Measurements from ENCODE around the gene PPAN. TPM values are rescaled to one million over a fixed set of nuclear protein-coding genes. Genes with fewer than 3 reads are reported as not detected.

Gene PPAN
- polyA plus RNA-seq, 1 donor from 2014 or later: 37.5 TPM

GRCh38 chr19:10136936-10137335, 30.8 kb downstream of the PPAN start:
- Mint-ChIP-seq H3K4me3 (no peak overlapping the region), H3K27me3 (no peaks in the 10 kb centered on the region), H3K27ac (no peak overlapping the region), H3K9me3 (no peaks in the 10 kb centered on the region), H3K4me1 (no peaks in the 10 kb centered on the region), H3K36me3 (peaks cover 1% of the 10 kb centered on the region)

- H3K27me3 Mint-ChIP-seq: no peaks in the 10 kb centered on the region
- H3K36me3 Mint-ChIP-seq: peaks cover 1% of the 10 kb centered on the region
- H3K4me3 Mint-ChIP-seq: no peak overlapping the region
- H3K9me3 Mint-ChIP-seq: no peaks in the 10 kb centered on the region
- no peak overlapping the region for H3K27ac Mint-ChIP-seq
- peaks cover 0 to 5% (median 3%) of the 10 kb centered on the region in 3 donors for H3K4me1 Mint-ChIP-seq
Measured at GRCh38 chr19:10137751-10138682, 31.9 kb downstream of the PPAN start.

- H3K27ac Mint-ChIP-seq: peak overlapping the region in 1 of 3 donors; percentile 71
- peaks cover 1% of the 10 kb centered on the region for H3K36me3 Mint-ChIP-seq
- no peaks in the 10 kb centered on the region for H3K9me3 Mint-ChIP-seq
- no peaks in the 10 kb centered on the region for H3K27me3 Mint-ChIP-seq
- peaks cover 0 to 6% (median 3%) of the 10 kb centered on the region in 3 donors for H3K4me1 Mint-ChIP-seq
- no peak overlapping the region for H3K4me3 Mint-ChIP-seq
Measured at GRCh38 chr19:10138879-10139795, 33.0 kb downstream of the PPAN start.

GRCh38 chr19:10139952-10140351, 33.8 kb downstream of the PPAN start:
- Mint-ChIP-seq H3K4me1 (peaks cover 0 to 6% (median 3%) of the 10 kb centered on the region in 3 donors), H3K27ac (no peak overlapping the region), H3K27me3 (no peaks in the 10 kb centered on the region), H3K9me3 (no peaks in the 10 kb centered on the region), H3K4me3 (no peak overlapping the region), H3K36me3 (peaks cover 1% of the 10 kb centered on the region)

GRCh38 chr19:10141479-10141878, 35.3 kb downstream of the PPAN start:
- H3K36me3 Mint-ChIP-seq: peaks cover 1% of the 10 kb centered on the region
- peaks cover 0 to 6% (median 3%) of the 10 kb centered on the region in 3 donors for H3K4me1 Mint-ChIP-seq
- no peak overlapping the region for H3K4me3 Mint-ChIP-seq
- no peaks in the 10 kb centered on the region for H3K27me3 Mint-ChIP-seq
- H3K27ac Mint-ChIP-seq: no peak overlapping the region
- H3K9me3 Mint-ChIP-seq: no peaks in the 10 kb centered on the region

GRCh38 chr19:10141973-10142372, 35.8 kb downstream of the PPAN start:
- H3K9me3 Mint-ChIP-seq: no peaks in the 10 kb centered on the region
- H3K4me1 Mint-ChIP-seq: peaks cover 0 to 6% (median 3%) of the 10 kb centered on the region in 3 donors
- H3K27ac Mint-ChIP-seq: no peak overlapping the region
- H3K4me3 Mint-ChIP-seq: no peak overlapping the region
- H3K36me3 Mint-ChIP-seq: peaks cover 1% of the 10 kb centered on the region
- H3K27me3 Mint-ChIP-seq: no peaks in the 10 kb centered on the region

GRCh38 chr19:10142701-10143375, 36.7 kb downstream of the PPAN start:
- H3K36me3 Mint-ChIP-seq: peaks cover 1% of the 10 kb centered on the region
- peaks cover 0 to 6% (median 3%) of the 10 kb centered on the region in 3 donors for H3K4me1 Mint-ChIP-seq
- peak overlapping the region in 1 of 3 donors; percentile 91 for H3K27ac Mint-ChIP-seq
- H3K27me3 Mint-ChIP-seq: no peaks in the 10 kb centered on the region
- H3K9me3 Mint-ChIP-seq: no peaks in the 10 kb centered on the region
- peak overlapping the region in 3 of 4 donors; percentile 6 to 86 (median 54) for H3K4me3 Mint-ChIP-seq

GRCh38 chr19:10143681-10144080, 37.5 kb downstream of the PPAN start:
- Mint-ChIP-seq H3K4me1 (peaks cover 0 to 6% (median 3%) of the 10 kb centered on the region in 3 donors), H3K36me3 (peaks cover 1% of the 10 kb centered on the region), H3K27ac (peak overlapping the region in 1 of 3 donors; percentile 73), H3K27me3 (no peaks in the 10 kb centered on the region), H3K9me3 (no peaks in the 10 kb centered on the region), H3K4me3 (no peak overlapping the region)

GRCh38 chr19:10144361-10144760, 38.2 kb downstream of the PPAN start:
- Mint-ChIP-seq H3K27me3 (no peaks in the 10 kb centered on the region), H3K9me3 (no peaks in the 10 kb centered on the region), H3K27ac (no peak overlapping the region), H3K36me3 (peaks cover 1% of the 10 kb centered on the region), H3K4me1 (peaks cover 0 to 6% (median 3%) of the 10 kb centered on the region in 3 donors), H3K4me3 (no peak overlapping the region)

GRCh38 chr19:10145031-10145430, 38.9 kb downstream of the PPAN start:
- Mint-ChIP-seq H3K4me1 (peaks cover 0 to 6% (median 3%) of the 10 kb centered on the region in 3 donors), H3K36me3 (peaks cover 1% of the 10 kb centered on the region), H3K9me3 (no peaks in the 10 kb centered on the region), H3K27me3 (no peaks in the 10 kb centered on the region), H3K4me3 (no peak overlapping the region), H3K27ac (no peak overlapping the region)

GRCh38 chr19:10146142-10146541, 40.0 kb downstream of the PPAN start:
- peaks cover 0 to 6% (median 3%) of the 10 kb centered on the region in 3 donors for H3K4me1 Mint-ChIP-seq
- no peaks in the 10 kb centered on the region for H3K9me3 Mint-ChIP-seq
- peaks cover 1% of the 10 kb centered on the region for H3K36me3 Mint-ChIP-seq
- H3K27ac Mint-ChIP-seq: peak overlapping the region in 1 of 3 donors; percentile 41
- H3K4me3 Mint-ChIP-seq: no peak overlapping the region
- no peaks in the 10 kb centered on the region for H3K27me3 Mint-ChIP-seq

GRCh38 chr19:10149427-10149826, 43.3 kb downstream of the PPAN start:
- Mint-ChIP-seq H3K4me3 (no peak overlapping the region), H3K36me3 (peaks cover 4% of the 10 kb centered on the region), H3K27me3 (no peaks in the 10 kb centered on the region), H3K9me3 (no peaks in the 10 kb centered on the region), H3K4me1 (peaks cover 0 to 2% (median 0%) of the 10 kb centered on the region in 3 donors), H3K27ac (peak overlapping the region in 1 of 3 donors; percentile 31)

GRCh38 chr19:10151521-10151920, 45.4 kb downstream of the PPAN start:
- Mint-ChIP-seq H3K4me1 (peaks cover 0 to 2% (median 0%) of the 10 kb centered on the region in 3 donors), H3K27me3 (no peaks in the 10 kb centered on the region), H3K4me3 (no peak overlapping the region), H3K27ac (no peak overlapping the region), H3K36me3 (peaks cover 6% of the 10 kb centered on the region), H3K9me3 (no peaks in the 10 kb centered on the region)

GRCh38 chr19:10152100-10152499, 45.9 kb downstream of the PPAN start:
- Mint-ChIP-seq H3K27me3 (no peaks in the 10 kb centered on the region), H3K27ac (no peak overlapping the region), H3K36me3 (peaks cover 6% of the 10 kb centered on the region), H3K4me1 (peaks cover 0 to 2% (median 0%) of the 10 kb centered on the region in 3 donors), H3K9me3 (no peaks in the 10 kb centered on the region), H3K4me3 (no peak overlapping the region)

Measured in IgD-negative memory B cell (primary cell).